ENCODE results near the gene SLC35B2. TPM values are rescaled to one million over a fixed set of nuclear protein-coding genes. Genes with fewer than 3 reads are reported as not detected.

Gene SLC35B2
- total and polyA plus RNA-seq, 9 of the 15 experiments (the other 6 are each of a cell fraction or from before 2014, with no cell fraction given) = 14.5 to 59.1 (median 47.1) TPM

- TF ChIP-seq HMGN3 (IDR thresholded peaks at IDR 0.05; ENCODE audit: borderline replicate concordance, extremely low read depth, insufficient read length, low read depth, low read length) (peak; percentile 45), ILF3 (IDR thresholded peaks at IDR 0.05; ENCODE audit: borderline replicate concordance) (no peak), IFI16 (CRISPR knock-in tag; IDR thresholded peaks at IDR 0.05) (no peak), GTF2A2 (tag; IDR thresholded peaks at IDR 0.05) (no peak), TBL1XR1 (IDR thresholded peaks at IDR 0.05; ENCODE audit: low read length in 2 of 2) (no peak), THRAP3 (IDR thresholded peaks at IDR 0.05; ENCODE audit: borderline replicate concordance) (peak; percentile 78; the same call in 1 of the 2 replicates), GABPA (tag; conservative IDR thresholded peaks at IDR 0.05; ENCODE audit: low read depth) (no peak), ZNF830 (CRISPR knock-in tag; IDR thresholded peaks at IDR 0.05) (no peak), RBM34 (IDR thresholded peaks at IDR 0.05; ENCODE audit: borderline replicate concordance, insufficient read depth, low read length) (no peak), NUFIP1 (IDR thresholded peaks at IDR 0.05; ENCODE audit: partially characterized antibody) (no peak), SMAD1 (IDR thresholded peaks at IDR 0.05; ENCODE audit: low read depth, low read length, partially characterized antibody) (peak; percentile 20), NR4A1 (CRISPR knock-in tag; IDR thresholded peaks at IDR 0.05) (no peak), NR4A1 (tag; IDR thresholded peaks at IDR 0.05) (no peak), SRSF3 (IDR thresholded peaks at IDR 0.05; ENCODE audit: insufficient read depth, low read length) (no peak), CREBBP (IDR thresholded peaks at IDR 0.05; ENCODE audit: low read depth, low read length) (no peak), KLF6 (CRISPR knock-in tag; IDR thresholded peaks at IDR 0.05; ENCODE audit: borderline replicate concordance) (no peak), TFE3 (CRISPR knock-in tag; IDR thresholded peaks at IDR 0.05) (no peak), MEIS2 (IDR thresholded peaks at IDR 0.05; ENCODE audit: partially characterized antibody) (no peak), ZFP1 (CRISPR knock-in tag; IDR thresholded peaks at IDR 0.05) (no peak), RBBP5 (IDR thresholded peaks at IDR 0.05; ENCODE audit: borderline replicate concordance, insufficient read depth, low read length, poor library complexity, severe bottlenecking) (no peak), ZNF655 (CRISPR knock-in tag; IDR thresholded peaks at IDR 0.05) (no peak), SREBF1 (IDR thresholded peaks at IDR 0.05; ENCODE audit: borderline replicate concordance, low read depth, low read length) (no peak), ZNF133 (CRISPR knock-in tag; IDR thresholded peaks at IDR 0.05) (no peak)
- TF ChIP-seq, protein P1, sequence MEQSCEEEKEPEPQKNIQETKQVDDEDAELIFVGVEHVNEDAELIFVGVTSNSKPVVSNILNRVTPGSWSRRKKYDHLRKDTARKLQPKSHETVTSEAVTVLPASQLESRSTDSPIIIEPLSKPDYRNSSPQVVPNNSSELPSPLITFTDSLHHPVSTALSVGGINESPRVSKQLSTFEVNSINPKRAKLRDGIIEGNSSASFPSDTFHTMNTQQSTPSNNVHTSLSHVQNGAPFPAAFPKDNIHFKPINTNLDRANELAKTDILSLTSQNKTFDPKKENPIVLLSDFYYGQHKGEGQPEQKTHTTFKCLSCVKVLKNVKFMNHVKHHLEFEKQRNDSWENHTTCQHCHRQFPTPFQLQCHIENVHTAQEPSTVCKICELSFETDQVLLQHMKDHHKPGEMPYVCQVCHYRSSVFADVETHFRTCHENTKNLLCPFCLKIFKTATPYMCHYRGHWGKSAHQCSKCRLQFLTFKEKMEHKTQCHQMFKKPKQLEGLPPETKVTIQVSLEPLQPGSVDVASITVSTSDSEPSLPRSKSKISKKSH (CRISPR knock-in tag; IDR thresholded peaks at IDR 0.05) = no peak
These were observed 2.9 kb downstream of the SLC35B2 start (continued) for GRCh38 chr6:44254191-44255104.

All from K562 (cell line).